VCaP (cell line): ENCODE data around the gene VSX2.
A peak's percentile ranks its signal among the peaks of the same experiment; 100 is the strongest.

Source experiments
- H3K27ac ChIP-seq: fragments of 450-650 bp; 2 replicates; pipeline ENCODE4 v1.5.1; 2017
- CTCF ChIP-seq: fragments of 450-650 bp; conservative IDR thresholded peaks from 2 replicates; pipeline ENCODE4 v1.5.1; 2017; ENCODE audit warnings: mild to moderate bottlenecking, moderate library complexity

Gene VSX2

GRCh38 chr14:74292061-74292460, 52.8 kb downstream of the VSX2 start:
- no peak overlapping the region for H3K27ac ChIP-seq
- TF ChIP-seq CTCF, result no peak

- no peak for TF ChIP-seq CTCF
- H3K27ac ChIP-seq, result no peak overlapping the region
These were observed 54.4 kb downstream of the VSX2 start for GRCh38 chr14:74293606-74294005.

GRCh38 chr14:74296037-74296467, 56.8 kb downstream of the VSX2 start:
- TF ChIP-seq CTCF, result no peak
- no peak overlapping the region for H3K27ac ChIP-seq

- no peak for TF ChIP-seq CTCF
- H3K27ac ChIP-seq, result no peak overlapping the region
These were observed 58.7 kb downstream of the VSX2 start for GRCh38 chr14:74297986-74298385.

- H3K27ac ChIP-seq, result no peak overlapping the region
These were observed 59.9 kb downstream of the VSX2 start for GRCh38 chr14:74299061-74299545.

GRCh38 chr14:74301594-74302151, 62.4 kb downstream of the VSX2 start:
- TF ChIP-seq CTCF, result no peak
- H3K27ac ChIP-seq, result peak overlapping the region; percentile 79

More at GRCh38 chr14:74299061-74299545, 59.9 kb downstream of the VSX2 start:
- no peak for TF ChIP-seq CTCF

- TF ChIP-seq CTCF, result 0 out of 2 replicates have a peak, but pooled peaks have one; percentile 15
These were observed 62.9 kb downstream of the VSX2 start for GRCh38 chr14:74302152-74302628.

More at GRCh38 chr14:74302152-74302628, 62.9 kb downstream of the VSX2 start:
- H3K27ac ChIP-seq, result peak overlapping the region; percentile 79
